Kidney glomerular epithelial cell (primary cell): ENCODE measurements around the gene DPEP2.
"Not testable (repeated sequence)": the region's sequence is repeated elsewhere in the genome, so short reads cannot be mapped to it uniquely, and the experiment has no call there.

ENCODE experiments used
- DNase-seq: peaks from one replicate; lab custom pipeline; 2025; lab: John Stamatoyannopoulos, UW

DPEP2 gene, protein sequence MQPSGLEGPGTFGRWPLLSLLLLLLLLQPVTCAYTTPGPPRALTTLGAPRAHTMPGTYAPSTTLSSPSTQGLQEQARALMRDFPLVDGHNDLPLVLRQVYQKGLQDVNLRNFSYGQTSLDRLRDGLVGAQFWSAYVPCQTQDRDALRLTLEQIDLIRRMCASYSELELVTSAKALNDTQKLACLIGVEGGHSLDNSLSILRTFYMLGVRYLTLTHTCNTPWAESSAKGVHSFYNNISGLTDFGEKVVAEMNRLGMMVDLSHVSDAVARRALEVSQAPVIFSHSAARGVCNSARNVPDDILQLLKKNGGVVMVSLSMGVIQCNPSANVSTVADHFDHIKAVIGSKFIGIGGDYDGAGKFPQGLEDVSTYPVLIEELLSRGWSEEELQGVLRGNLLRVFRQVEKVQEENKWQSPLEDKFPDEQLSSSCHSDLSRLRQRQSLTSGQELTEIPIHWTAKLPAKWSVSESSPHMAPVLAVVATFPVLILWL

DNA sequence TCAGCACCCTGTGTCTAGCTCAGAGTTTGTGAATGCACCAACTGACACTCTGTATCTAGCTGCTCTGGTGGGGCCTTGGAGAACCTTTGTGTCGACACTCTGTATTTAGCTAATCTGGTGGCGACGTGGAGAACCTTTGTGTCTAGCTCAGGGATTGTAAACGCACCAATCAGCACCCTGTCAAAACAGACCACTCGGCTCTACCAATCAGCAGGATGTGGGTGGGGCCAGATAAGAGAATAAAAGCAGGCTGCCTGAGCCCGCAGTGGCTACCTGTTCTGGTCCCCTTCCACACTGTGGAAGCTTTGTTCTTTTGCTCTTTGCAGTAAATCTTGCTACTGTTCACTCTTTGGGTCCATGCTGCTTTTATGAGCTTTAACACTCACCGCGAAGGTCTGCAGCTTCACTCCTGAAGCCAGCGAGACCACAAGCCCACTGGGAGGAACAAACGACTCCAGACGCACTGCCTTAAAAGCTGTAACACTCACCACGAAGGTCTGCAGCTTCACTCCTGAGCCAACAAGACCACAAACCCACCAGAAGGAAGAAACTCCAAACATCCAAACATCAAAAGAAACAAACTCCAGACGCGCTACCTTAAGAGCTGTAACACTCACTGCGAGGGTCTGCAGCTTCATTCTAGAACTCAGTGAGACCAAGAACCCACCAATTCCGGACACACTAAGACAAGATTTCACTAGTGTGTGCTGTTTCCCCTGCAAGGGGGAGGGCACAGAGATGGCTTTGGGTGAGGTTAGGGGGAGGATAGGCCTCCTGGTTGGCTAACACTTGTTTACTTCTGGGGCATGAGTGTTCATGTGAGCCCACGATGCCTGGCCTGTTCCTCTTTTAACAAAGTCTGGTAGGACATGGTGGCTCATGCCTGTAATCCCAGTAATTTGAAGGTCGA is at the start of gene DPEP2:
Gene DPEP2 (minus strand): TSS at position 706 of the 910 bp plus-strand sequence. CDS start 6,272 bp downstream, outside the sequence.
- DNase-seq = not testable (repeated sequence)

DNA sequence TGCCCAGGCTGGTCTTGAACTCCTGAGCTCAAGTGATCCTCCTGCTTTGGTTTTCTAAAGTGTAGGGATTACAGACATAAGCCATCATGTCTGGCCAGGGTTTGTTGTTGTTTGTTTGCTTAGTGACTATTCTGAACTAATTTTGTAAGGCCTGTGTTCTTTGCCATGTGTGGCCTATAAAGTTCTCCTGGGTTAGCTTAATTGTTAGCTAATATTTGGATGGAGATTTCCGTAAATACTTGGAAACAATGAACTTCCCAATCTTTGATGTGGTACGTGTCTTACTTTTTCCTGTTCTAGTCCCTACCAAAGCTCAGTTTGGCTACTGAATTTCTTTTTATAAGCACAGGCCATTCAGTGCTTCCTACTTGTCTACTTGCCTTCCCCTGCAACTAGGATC is 48.7 kb upstream of the DPEP2 start:
- DNase-seq = no peak

DNA sequence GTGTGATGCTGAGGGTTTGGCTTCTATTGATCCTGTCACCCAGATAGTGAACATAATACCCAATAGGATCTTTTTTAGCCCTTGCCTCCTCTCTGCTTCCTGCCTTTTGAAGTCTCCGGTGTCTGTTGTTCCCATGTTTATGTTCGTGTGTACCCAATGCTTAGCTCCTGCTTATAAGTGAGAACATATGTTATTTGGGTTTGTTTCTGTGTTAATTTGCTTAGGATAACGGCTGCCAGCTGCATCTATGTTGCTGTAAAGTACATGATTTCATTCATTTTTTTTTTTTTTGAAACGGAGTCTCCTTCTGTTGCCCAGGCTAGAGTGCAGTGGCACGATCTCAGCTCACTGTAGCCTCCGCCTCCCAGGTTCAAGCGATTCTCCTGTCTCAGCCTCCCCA is 46.8 kb upstream of the DPEP2 start:
- DNase-seq = no peak

DNA sequence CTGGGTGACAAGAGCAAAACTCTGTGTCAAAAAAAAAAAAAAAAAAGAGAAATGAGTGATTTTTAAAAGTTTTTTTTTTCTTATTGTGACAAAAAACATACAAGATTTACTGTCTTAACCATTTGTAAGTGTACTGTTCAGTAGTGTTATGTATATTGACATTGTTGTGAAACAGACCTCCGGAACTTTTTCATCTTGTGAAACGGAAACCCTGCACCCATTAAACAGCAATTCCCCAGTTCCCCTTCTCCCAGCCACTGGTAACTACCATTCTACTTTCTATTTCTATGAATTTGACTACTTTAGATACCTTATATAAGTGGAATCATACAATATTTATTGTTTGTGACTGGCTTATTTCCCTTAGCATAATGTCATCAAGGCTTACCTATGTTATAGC is 42.5 kb upstream of the DPEP2 start:
- no peak for DNase-seq

DNA sequence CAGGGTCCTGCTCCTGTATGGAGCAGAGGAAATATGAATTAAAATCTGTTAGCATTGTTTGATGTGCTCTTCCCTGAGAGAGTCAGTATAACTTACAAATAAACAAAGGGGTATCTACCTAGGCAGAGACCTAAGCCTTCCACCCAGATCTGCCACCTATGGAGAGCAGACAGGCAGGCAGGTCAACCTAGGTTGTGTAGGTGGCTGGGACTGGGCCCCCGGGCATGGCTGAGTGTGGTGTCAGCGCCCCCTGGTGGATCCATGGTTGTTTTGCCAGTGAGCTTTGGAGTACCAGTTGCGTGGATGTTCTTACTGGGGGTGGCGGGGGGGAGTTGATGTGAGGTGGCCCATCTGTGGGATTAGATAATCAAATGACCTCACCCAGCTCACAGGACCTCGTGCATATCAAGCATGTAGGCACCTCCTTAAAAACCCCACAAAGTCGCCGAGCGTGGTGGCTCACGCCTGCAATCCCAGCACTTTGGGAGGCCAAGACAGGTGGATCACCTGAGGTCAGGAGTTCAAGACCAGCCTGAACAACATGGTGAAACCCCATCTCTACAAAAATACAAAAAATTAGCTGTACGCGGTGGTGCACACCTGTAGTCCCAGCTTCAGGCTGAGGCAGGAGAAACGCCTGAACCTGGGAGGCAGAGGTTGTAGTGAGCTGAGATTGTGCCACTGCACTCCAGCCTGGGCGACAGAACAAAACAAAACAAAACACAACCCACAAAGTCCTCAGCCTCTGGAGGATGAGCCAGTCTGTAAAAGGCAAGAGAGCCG is 41.4 kb upstream of the DPEP2 start:
- DNase-seq = peak; percentile 59

DNA sequence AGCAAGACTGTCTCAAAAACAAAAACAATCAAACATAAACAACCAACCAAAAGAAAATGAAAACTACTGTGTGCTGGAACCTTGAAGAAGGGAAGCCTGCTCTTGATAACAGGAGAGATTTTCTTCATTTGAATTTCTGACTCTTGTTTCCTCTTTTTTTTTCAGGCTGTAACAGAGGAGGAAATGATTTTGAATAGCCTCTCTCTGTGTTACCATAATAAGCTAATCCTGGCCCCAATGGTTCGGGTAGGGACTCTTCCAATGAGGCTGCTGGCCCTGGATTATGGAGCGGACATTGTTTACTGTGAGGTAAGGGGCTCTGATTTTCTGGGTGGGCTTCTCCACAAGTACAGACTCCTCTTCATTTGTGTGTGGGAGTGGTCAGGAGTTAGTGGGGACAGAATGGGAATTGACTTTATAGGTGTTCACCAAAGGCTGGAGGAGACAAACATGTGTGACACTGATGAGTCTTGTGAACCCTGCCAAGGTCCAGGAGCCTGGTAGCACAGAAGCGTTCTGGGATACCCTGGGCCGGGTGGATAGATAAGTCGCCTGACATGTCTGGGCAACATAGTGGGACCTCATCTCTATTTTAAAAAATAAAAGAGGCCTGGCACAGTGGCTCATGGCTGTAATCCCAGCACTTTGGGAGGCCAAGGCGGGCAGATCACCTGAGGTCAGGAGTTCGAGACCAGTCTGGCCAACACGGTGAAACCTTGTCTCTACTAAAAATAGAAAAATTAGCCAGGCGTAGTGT is 38.7 kb upstream of the DPEP2 start:
- DNase-seq = no peak

DNA sequence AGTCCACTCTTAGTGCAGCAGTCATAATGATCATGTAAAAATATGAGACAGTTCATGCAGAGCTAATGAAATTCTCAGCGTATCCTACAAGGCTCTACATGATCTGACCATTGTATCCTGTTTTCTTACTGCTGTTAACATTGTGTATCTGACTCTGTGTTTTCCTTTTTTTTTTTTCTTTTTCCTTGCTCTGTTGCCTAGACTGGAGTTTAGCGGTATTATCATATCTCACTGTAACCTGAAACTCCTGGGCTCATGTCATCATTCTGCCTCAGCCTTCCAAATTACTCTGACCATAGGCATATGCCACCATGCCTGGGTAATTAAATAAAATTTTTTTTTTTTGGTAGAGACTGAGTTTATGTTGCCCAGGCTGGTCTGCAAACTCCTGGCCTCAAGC is 35.9 kb upstream of the DPEP2 start:
- no peak for DNase-seq

DNA sequence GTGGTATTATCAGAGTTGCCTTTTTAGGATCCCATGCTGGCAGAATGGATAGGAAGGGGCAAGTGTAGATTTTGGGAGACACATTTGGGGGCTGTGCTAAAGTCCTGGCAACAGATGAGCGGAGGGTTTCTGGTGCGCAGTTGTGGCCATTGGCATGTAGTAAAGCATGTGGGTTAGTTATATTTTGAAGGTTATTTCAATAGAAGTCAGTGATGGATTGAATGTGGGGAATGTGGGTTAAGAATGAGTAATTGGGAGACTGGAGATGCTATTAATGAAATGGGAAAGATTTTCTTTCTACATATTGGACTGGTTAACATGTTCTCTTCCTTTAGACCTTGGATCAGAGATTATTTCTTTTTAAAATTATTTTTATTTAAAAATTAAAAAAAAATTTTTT is 33.8 kb upstream of the DPEP2 start:
- DNase-seq = no peak

DNA sequence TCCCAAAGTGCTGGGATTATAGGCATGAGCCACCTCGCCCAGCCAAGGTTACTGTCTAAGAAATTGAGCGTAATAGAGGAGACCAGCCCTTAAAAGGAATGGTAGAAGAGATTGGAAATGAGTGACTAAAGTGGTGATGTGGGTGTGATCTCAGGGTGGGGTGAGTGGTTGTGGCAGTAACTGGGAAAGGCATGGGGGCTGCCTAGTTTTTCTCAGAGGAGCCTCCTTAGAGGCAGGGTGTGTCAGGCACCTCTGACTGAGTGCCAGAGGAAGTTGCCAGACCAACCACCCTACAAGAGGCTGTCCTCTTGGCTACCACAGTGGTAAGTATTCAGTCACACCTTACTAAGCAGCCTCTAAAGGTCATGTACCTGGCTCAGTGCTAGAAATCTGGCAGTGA is 32.7 kb upstream of the DPEP2 start:
- DNase-seq = no peak

DNA sequence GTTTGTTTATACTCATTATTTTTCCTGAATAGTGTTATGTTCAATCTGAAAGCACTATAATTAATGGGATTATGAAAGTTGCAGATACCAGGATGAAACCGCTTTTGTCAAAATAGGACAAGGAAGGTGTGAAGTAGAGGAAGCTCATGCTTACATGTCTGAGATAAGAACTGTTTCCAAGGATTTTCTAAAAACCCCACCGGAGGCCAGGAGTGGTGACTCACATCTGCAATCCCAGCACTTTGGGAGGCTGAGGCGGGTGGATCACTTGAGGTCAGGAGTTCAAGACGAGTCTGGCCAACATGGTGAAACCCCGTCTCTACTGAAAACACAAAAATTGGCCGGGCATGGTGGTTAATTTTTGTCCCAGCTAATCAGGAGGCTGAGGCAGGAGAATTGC is 30.8 kb upstream of the DPEP2 start:
- not testable (repeated sequence) for DNase-seq

DNA sequence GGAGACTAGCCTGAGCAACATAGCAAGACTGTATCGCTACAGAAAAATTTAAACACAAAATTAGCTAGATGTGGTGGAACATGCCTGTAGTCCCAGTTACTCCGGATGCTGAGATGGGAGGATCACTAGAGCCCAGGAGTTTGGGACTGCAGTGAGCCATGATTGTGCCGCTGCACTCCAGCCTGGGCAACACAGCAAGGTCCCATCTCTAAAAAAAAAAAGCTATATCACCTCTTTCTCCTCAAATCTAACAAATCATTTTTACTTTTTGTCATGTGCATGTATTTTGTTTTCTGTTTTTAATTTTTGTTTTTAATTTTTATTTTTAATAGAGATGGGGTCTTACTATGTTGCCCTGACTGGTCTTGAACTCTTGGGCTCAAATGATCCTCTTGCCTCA is 29.7 kb upstream of the DPEP2 start:
- DNase-seq = no peak

DNA sequence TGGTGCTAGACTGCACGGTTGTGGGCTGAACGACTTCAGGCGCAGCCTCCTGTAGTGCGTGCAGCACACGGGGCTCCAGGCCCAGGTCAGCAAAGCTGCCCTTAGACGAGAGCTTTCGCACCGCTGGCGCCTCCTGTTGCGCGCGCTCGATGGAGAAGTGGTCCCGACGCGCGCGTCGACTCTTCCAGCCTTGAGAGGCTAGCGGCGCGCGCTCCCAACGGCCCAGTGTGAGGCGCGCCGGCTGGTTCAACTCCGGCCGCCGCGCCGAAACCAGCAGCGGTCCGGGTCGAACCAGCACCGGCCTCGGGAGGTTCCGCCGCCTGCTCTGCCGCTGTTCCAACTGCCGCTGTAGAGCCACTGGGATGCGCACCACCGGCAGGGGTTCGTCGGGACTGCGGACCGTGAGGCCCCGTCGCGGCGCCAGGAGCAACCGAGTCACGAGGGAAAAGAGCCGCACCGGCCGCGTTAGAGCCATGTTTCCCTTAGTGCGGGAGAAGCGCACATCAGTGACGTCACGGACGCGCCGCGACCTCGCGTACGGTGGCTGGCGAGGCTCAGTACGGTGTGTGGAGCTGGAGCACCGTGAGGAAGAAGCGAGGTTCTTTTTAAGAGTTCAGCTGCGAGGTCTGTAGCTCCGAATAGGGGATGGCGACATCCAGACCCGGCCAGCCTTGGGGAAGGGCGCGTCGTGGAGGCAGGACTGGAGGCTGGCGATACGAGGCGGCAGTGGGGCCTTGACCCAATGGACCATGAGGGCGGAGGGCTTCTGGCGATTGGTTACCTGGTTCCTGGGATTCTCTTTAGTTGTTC is 23.6 kb upstream of the DPEP2 start, which contains the start of the genes DDX28 and DUS2:
Gene DDX28 (minus strand): TSS at position 505 of the 810 bp plus-strand sequence. CDS start 30 bp downstream, at position 475.
Gene DUS2 (plus strand): TSS at position 557 of the 810 bp plus-strand sequence. CDS start 14,740 bp downstream, outside the sequence.
- DNase-seq = peak; percentile 77

DNA sequence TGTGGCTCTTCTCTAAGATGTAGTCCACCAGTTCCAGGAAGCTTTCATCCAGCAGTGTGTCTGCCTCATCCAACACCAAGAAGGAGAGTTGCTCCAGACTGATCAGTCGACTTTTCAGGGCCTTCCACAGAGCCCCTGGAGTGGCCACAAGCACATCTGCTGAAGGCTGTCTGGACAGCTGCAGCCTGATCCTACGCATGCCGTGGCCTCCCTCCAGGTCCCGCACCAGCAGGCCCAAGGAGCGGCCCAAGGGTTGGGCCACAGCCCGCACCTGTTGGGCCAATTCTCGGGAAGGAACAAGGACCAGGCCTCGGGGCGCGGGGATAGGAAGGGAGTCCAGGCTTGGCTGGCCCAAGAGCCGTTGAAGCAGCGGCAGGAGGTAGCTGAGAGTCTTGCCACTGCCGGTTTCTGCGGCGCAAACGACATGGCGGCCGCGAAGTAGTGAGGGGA is 23.0 kb upstream of the DPEP2 start:
- no peak for DNase-seq

DNA sequence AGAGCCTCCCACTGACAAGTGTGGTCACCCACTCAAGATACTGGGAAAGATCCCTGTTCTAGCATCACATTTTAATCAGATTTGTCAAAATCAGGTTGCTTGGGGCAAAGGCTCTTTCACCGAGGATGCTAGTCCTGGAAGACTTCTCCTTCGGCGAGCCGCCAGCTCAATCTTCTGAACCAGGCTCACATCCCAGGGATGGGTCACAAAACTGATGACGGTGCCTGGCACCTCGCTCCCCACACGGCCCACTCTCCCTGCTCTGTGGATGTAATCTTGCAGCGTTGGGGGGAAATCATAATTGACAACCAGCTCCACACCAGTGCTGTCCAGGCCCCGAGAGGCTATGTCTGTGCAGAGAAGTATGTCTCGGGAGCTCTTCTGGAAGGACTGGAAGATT is 22.2 kb upstream of the DPEP2 start:
- DNase-seq = no peak

DNA sequence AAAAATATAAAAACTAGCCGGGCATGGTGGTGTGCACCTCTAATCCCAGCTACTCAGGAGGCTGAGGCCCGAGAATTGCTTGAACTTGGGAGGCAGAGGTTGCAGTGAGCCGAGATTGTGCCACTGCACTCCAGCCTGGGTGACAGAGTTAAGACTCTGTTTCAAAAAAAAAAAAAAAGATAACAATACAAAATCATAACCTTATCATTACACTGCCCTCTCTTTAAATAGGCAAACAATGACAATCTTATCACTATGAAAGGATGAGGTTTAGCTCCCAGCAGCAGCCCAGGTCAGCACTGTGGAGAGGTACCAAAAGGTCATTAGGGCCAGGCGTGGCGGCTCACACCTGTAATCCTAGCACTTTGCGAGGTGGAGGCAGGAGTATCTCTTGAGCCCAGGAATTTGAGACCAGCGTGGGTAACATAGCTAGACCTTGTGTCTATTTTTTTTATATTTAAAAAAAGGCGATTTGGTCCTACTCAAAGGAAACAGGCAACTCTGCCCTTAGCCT is 19.9 kb upstream of the DPEP2 start:
- DNase-seq = no peak

DNA sequence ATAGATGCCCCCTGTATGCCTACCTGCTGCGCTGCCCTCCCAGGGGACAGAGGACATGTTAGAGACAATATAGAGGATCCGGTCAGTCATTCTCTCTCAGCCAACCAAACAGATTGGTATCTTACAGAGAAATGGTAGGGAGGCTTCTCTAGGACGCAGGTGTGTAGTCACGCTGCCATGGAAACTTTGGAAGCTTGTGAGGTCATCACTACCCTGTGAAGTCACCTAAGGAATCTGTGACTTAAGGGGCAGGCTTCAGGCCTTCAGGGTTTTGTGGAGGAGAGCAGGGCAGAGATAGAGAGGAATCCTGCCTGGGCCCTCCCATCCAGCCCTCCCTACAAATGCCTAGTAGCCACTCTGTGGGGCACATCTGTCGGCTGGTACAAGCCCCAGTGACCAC is 16.4 kb upstream of the DPEP2 start, which contains the start of gene DPEP2NB:
Gene DPEP2NB (minus strand): TSS at position 231 of the 400 bp plus-strand sequence. CDS start 141 bp downstream, at position 90.
- no peak for DNase-seq

DNA sequence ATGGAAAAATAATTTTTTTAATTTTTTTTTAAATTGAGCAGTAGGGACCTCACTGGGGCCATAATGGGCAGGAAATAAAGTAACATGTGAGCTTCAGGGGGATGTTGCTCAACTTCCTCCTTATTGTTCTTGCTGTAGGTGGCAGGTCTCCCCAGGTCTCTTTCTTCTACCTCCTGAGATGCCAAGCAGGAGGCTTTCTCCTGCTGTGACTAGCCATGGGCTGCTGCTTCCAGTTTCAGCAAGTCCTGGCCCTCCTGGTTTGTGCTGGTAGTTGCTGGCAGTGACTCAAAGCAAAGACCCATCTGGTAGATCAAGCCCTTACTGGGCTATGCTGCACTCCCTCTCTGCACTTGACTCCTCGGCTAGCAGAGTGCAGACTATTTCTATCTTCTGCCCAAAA is 14.2 kb upstream of the DPEP2 start:
- no peak for DNase-seq

DNA sequence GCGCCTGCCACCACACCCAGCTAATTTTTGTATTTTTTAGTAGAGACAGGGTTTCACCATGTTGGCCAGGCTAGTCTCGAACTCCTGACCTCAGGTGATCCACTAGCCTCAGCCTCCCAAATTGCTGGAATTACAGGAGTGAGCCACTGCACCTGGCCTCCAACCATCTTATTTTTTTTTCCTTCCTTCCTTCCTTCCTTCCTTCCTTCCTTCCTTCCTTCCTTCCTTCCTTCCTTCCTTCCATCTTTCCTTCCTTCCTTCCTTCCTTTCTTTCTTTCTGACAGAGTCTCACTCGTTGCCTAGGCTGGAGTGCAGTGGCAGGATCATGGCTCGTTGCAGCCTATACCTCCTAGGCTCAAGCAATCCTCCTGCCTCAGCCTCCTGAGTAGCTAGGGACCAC is 10.6 kb upstream of the DPEP2 start:
- not testable (repeated sequence) for DNase-seq

DNA sequence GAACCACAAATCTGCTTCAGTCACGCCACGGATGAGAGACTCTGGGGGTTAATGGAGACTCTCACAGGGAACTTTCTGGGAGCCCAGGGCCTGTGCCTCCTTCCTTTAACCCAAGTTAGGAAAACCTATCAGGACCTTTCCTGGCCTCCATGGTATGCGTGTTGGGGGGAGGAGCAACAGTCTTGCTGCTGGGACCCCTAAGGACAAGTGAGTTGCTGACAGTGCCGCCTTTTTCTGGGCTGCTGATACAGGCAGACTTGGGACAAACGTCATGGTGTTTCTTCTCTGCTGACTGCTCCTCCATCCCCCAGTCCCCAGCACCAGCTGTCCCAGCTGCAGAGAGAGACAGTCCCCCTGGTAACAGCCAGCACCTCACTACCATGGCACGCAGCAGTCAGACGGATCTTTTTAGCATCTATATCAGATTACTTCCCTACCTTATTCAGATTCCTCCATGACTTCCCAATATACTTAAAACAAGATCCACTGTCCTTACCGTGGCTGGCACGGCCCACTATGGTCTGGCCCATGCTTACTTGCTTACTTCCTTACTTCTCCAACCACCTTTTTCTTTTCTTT is 10.0 kb upstream of the DPEP2 start:
- no peak for DNase-seq
